PFSK-1 (cell line): ENCODE results near the gene FSD2.

Source experiments
- FOXP2 ChIP-seq: optimal IDR thresholded peaks from 2 replicates; pipeline ENCODE3; 2011; ENCODE audit warnings: borderline replicate concordance, control low read depth, inconsistent platforms; ENCODE audit not compliant: insufficient read depth; ENCODE audit errors: extremely low read length, extremely low read depth
- POLR2AphosphoS5 ChIP-seq: IDR thresholded peaks from 2 replicates; pipeline ENCODE4 v1.6.1; 2012; ENCODE audit warnings: low read depth, mild to moderate bottlenecking, control low read depth, low read length, moderate library complexity
- SIN3A ChIP-seq: IDR thresholded peaks from 2 replicates; pipeline ENCODE4 v1.6.1; 2012; ENCODE audit warnings: mild to moderate bottlenecking, low read length, moderate library complexity, borderline replicate concordance; ENCODE audit not compliant: insufficient read depth
- TAF1 ChIP-seq: IDR thresholded peaks from 2 replicates; pipeline ENCODE4 v1.6.1; 2012; ENCODE audit warnings: low read length, control low read depth, borderline replicate concordance; ENCODE audit not compliant: insufficient read depth
- TF ChIP-seq, protein P1 (sequence below), 2 experiments: IDR thresholded peaks; 2 replicates each; pipeline versions ENCODE4 v1.6.1 to v1.8.0; 2011 to 2012; ENCODE audit warnings: low read depth in 2 of 2, low read length in 2 of 2, control low read depth in 1 of 2, inconsistent platforms in 1 of 2, mild to moderate bottlenecking in 1 of 2, moderate library complexity in 1 of 2; ENCODE audit not compliant: insufficient read depth in 1 of 2

The FSD2 gene

DNA sequence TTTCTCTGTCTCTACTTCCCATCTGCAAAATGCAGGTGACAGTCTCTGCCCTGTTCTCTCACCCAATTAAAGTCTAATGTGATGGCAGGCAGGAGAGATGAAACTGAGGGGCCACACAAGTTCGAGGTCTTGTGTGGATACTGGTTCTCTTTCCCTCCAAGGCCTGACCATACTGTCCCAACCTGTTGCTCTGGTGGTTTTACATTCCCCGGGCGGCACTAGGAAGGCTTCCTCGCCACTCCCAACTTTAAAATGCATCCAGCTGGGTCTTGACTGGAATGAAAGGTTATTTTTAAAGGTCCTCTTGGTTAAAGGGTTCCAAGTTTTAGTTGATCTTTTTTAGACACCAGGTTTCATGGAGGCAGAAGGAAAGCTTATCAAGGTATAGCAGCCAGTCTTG lies 40.8 kb upstream of the FSD2 start:
- TF ChIP-seq, protein P1, sequence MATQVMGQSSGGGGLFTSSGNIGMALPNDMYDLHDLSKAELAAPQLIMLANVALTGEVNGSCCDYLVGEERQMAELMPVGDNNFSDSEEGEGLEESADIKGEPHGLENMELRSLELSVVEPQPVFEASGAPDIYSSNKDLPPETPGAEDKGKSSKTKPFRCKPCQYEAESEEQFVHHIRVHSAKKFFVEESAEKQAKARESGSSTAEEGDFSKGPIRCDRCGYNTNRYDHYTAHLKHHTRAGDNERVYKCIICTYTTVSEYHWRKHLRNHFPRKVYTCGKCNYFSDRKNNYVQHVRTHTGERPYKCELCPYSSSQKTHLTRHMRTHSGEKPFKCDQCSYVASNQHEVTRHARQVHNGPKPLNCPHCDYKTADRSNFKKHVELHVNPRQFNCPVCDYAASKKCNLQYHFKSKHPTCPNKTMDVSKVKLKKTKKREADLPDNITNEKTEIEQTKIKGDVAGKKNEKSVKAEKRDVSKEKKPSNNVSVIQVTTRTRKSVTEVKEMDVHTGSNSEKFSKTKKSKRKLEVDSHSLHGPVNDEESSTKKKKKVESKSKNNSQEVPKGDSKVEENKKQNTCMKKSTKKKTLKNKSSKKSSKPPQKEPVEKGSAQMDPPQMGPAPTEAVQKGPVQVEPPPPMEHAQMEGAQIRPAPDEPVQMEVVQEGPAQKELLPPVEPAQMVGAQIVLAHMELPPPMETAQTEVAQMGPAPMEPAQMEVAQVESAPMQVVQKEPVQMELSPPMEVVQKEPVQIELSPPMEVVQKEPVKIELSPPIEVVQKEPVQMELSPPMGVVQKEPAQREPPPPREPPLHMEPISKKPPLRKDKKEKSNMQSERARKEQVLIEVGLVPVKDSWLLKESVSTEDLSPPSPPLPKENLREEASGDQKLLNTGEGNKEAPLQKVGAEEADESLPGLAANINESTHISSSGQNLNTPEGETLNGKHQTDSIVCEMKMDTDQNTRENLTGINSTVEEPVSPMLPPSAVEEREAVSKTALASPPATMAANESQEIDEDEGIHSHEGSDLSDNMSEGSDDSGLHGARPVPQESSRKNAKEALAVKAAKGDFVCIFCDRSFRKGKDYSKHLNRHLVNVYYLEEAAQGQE (IDR thresholded peaks at IDR 0.05; ENCODE audit: insufficient read depth in 1 of 2, low read depth in 2 of 2, low read length in 2 of 2), result no peak
- TF ChIP-seq TAF1, result no peak
- TF ChIP-seq POLR2AphosphoS5, result no peak
- no peak for TF ChIP-seq SIN3A
- TF ChIP-seq FOXP2, result no peak

DNA sequence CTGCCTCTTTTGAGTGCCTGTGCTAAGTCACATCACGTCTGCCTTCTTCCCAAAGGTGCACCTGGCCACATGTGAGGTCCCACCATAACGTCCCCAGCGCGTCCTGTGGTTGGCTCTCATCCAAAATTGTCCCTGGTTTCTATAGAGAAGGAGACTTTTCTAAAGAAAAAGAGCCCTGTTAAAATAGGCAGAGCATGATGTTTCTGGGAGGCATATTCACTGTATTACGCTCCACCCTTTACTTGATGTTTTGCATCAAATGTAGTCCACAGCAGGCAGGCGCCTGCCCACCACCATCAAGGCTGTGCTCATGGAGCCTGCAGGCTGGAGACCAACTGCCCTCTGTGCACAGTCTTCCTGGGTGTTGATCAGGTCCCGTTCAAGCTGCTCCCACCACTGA lies 39.8 kb upstream of the FSD2 start:
- no peak for TF ChIP-seq SIN3A
- TF ChIP-seq POLR2AphosphoS5, result no peak
- TF ChIP-seq TAF1, result no peak
- no peak for TF ChIP-seq FOXP2
- TF ChIP-seq, protein P1 (IDR thresholded peaks at IDR 0.05; ENCODE audit: insufficient read depth in 1 of 2, low read depth in 2 of 2, low read length in 2 of 2), result no peak

DNA sequence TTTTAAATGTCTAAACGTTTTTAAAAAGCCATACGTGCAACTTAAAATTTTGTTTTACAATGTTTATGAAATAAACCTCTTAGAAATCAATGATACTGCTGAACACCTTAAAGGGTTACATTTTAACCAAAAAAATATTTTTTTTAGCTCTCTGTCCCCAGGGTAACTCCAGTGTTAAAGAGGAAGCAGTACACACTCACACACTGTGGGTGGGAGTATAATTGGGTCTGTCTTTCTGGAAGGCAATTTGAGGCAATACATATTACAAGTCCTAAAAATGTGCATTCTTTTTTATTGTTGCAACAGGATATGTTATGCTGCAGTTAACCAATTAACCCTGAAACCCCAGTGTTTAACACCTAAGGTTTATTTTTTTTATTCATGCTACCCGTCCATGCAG lies 37.7 kb upstream of the FSD2 start:
- TF ChIP-seq FOXP2, result no peak
- TF ChIP-seq POLR2AphosphoS5, result no peak
- TF ChIP-seq, protein P1 (IDR thresholded peaks at IDR 0.05; ENCODE audit: insufficient read depth in 1 of 2, low read depth in 2 of 2, low read length in 2 of 2), result no peak
- no peak for TF ChIP-seq SIN3A
- TF ChIP-seq TAF1, result no peak

DNA sequence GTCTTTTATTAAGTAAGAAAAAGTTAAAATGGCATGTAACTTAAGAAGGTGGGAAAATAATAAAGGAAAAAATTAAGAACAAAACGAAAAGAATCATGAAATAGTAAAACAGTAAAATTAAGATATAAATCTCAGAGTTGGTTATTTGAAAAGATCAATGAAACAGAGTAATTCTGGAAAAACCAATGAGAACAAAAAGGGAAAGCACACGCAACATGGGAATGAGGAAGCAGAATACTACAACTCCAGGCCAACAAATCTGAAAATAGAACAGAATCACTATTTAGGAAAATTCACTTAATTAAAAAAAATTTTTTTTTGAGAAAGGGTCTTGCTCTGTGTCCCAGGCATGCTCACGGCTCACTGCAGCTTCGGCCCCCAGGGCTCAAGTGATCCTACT lies 34.3 kb upstream of the FSD2 start:
- TF ChIP-seq SIN3A (no peak), POLR2AphosphoS5 (no peak), TAF1 (no peak), FOXP2 (no peak)

DNA sequence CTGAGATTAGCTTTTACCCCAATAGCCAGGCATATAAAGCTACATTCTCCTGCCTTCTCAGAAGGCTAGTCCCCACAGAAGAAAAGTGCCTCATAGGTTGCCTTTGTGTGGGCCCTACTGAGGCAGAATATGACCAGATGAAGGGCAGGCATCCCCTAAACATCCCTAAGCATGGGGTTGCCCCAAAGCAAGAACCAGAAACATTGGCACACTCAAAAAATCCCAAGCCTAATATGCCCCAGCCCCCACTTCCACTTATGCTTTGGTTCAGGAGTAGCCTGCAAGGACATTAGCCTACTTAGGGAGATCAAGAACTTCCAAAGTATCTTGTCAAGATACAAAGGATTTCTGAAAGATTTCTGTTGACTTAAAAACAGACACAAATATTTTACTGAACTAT lies 33.3 kb upstream of the FSD2 start:
- TF ChIP-seq TAF1 (no peak), SIN3A (no peak)
- TF ChIP-seq, protein P1 (IDR thresholded peaks at IDR 0.05; ENCODE audit: insufficient read depth in 1 of 2, low read depth in 2 of 2, low read length in 2 of 2), result no peak
